Kidney glomerular epithelial cell (primary cell): ENCODE measurements around the gene UPF1.
A peak's percentile ranks its signal among the peaks of the same experiment; 100 is the strongest.

Experiments
- DNase-seq: peaks from one replicate; lab custom pipeline; 2025; lab: John Stamatoyannopoulos, UW

UPF1 gene

GRCh38 chr19:18857223-18857622 lies 25.5 kb downstream of the UPF1 start:
- no peak for DNase-seq

- DNase-seq, result no peak
Measured at GRCh38 chr19:18858906-18859646, 27.3 kb downstream of the UPF1 start.

GRCh38 chr19:18859676-18860301 lies 28.0 kb downstream of the UPF1 start:
- no peak for DNase-seq

GRCh38 chr19:18860302-18860700 lies 28.5 kb downstream of the UPF1 start:
- no peak for DNase-seq

GRCh38 chr19:18860725-18861124 lies 29.0 kb downstream of the UPF1 start:
- DNase-seq, result no peak

GRCh38 chr19:18861235-18861634 lies 29.5 kb downstream of the UPF1 start:
- DNase-seq, result no peak

GRCh38 chr19:18861917-18862316 lies 30.2 kb downstream of the UPF1 start:
- no peak for DNase-seq

GRCh38 chr19:18862976-18863842 lies 31.4 kb downstream of the UPF1 start:
- DNase-seq, result no peak

GRCh38 chr19:18863843-18864362 lies 32.1 kb downstream of the UPF1 start:
- DNase-seq, result no peak

- no peak for DNase-seq
Measured at GRCh38 chr19:18865106-18865972, 33.6 kb downstream of the UPF1 start.

GRCh38 chr19:18865973-18866799 lies 34.4 kb downstream of the UPF1 start:
- DNase-seq, result peak; percentile 25

GRCh38 chr19:18866800-18867123 lies 35.0 kb downstream of the UPF1 start:
- DNase-seq, result no peak

- no peak for DNase-seq
Measured at GRCh38 chr19:18867199-18867598, 35.4 kb downstream of the UPF1 start.

GRCh38 chr19:18867751-18868150 lies 36.0 kb downstream of the UPF1 start:
- DNase-seq, result no peak

GRCh38 chr19:18868380-18869022 lies 36.7 kb downstream of the UPF1 start:
- no peak for DNase-seq

- no peak for DNase-seq
Measured at GRCh38 chr19:18869023-18869618, 37.4 kb downstream of the UPF1 start.

- no peak for DNase-seq
Measured at GRCh38 chr19:18869781-18870530, 38.2 kb downstream of the UPF1 start.

GRCh38 chr19:18870531-18871172 lies 38.9 kb downstream of the UPF1 start:
- no peak for DNase-seq

- DNase-seq, result no peak
Measured at GRCh38 chr19:18871543-18871942, 39.8 kb downstream of the UPF1 start.
